GM15510 (cell line): ENCODE results near the gene FAM25G.

Experiments used
- POLR2A ChIP-seq: IDR thresholded peaks from 3 replicates; pipeline ENCODE4 v1.6.1; 2011; ENCODE audit warnings: borderline replicate concordance; ENCODE audit not compliant: insufficient read length; ENCODE audit errors: extremely low read depth

The FAM25G gene

DNA sequence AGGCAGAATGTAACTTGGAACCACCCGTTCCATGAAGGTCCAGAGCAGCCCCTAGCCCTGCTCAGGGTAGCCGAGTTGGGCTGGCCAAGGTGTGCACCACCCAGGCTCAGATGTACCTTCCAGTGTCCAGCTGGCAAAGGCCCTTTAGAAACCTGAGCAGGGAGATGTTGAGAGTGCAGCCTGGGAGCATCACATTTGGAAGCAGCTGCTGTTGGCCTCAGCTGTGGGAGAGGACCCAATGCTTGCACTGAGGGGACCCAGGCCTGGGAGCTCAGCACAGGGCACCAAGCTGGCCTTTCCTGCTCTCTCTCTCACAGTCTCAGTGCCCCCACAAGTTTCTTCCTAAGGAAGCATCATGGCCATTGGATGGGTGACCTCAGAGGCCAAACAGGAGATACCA is 41.1 kb downstream of the FAM25G start:
- TF ChIP-seq POLR2A: no peak

DNA sequence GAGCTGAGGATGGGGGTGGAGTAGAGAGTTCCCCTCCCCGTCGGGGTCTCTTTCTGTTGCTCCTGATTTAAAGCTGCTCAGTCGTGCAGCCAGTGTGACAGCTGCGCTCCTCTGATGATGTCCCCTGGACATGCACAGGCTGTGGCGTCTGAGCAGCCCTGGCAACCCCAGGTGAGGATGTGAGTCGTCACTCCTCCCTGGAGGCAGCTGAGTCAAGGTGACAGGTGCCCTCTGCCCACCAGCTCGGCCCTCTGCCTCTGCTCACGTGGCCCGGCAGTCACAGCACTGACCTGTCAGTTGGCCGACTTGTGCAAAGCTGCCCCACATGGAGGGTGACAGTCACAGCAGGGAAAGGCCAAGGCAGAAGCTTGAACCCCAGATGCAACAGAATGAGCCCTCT is 41.5 kb downstream of the FAM25G start:
- no peak for TF ChIP-seq POLR2A

DNA sequence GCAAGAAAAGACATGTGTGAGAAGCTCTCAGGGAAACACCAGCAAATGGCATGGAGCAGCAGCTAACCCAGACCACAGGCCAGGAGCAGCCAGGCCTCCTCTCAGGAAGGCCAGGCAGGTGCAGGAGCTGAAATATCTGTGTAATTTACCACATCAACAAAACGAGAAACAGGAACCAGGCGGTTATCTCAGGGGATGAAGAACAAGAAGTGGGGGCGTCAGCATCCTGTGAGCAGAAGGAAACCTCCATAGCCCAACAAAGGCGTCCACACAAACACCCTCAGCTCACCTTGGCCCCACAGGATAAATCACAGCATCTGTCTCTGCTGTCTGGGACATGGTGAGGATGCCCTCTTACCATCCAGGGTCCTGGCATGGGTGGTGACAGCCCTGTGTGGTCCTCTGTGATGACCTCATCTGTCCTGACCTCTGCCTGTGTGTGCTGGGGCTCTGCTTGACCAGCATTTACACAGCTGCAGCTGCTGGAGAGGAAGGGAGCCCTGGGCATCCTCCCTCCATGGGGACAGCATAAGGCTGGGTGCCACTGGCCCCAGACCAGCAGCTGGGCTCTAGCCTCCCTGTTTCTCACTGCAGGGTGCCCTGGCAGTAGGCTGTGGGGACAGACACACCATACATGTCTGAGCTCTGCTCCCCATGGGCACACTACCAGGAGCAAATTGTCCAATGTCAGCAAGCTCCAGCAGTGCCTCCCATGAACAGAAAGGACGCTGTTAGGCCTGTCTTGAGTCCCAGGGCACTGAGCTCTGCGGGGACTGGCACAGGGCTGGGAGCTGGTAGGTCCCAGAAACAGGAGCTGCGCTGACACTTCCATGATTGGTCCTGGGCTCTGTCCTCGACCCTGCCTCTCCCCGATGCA is 42.2 kb downstream of the FAM25G start:
- no peak for TF ChIP-seq POLR2A

DNA sequence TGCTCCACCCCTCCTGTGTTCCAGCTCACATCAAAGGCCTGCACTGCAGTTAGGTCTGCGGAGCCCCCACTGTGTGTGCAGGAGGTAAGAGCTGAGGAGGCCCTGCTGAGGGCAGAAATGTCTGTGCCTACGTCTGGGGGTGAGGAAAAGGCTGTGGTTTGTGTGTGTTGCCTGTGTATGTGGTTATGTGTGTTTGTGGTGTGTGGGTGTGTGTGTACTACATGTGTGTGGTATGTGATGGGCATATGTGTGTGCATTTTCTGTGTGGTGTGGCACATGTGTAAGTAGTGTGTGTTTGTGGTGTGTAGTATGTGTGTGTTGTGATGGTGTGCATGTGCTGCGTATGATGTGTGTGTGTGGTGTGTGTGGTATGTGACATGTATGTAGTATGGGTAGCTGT is 43.8 kb downstream of the FAM25G start:
- no peak for TF ChIP-seq POLR2A

GRCh38 chr10:47447209-47447608 is 44.3 kb downstream of the FAM25G start:
- no peak for TF ChIP-seq POLR2A

DNA sequence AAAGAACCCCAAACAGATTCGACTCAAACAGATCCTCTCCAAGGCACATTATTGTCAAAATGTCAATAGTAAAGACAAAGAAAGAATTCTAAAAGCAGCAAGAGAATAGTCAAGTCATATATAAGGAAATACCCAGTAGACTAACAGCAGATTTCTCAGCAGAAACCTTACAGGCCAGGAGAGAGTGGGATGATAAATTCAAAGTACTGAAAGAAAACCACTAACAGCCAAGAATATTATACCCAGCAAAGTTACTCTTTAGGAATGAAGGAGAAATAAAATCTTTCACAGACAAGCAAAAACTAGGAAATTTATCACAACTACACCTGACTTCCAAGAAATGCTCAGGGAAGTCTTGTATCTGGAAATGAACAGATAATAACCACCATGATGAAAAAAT is 45.8 kb downstream of the FAM25G start:
- no peak for TF ChIP-seq POLR2A

- TF ChIP-seq POLR2A: no peak
These were observed 47.5 kb downstream of the FAM25G start for GRCh38 chr10:47444047-47444446.

DNA sequence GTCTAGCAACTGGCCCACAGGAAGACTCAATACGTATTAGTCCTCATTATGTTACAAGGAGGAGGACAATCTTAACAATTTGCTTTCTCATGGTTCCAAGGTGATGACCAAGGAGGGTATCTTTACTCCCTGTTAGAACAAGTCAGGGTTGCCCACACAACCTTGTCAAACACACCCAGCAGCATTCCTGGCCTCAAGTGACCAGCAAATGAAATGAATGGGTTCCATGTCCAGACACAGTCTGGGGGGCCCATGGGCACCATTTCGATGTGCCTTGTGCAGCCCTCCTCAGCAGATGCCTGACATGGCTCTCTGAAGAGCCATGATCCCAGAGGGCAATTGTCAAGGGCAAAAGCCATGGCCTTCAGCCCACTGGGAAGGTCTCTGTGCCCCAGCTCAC is 48.4 kb downstream of the FAM25G start:
- no peak for TF ChIP-seq POLR2A

DNA sequence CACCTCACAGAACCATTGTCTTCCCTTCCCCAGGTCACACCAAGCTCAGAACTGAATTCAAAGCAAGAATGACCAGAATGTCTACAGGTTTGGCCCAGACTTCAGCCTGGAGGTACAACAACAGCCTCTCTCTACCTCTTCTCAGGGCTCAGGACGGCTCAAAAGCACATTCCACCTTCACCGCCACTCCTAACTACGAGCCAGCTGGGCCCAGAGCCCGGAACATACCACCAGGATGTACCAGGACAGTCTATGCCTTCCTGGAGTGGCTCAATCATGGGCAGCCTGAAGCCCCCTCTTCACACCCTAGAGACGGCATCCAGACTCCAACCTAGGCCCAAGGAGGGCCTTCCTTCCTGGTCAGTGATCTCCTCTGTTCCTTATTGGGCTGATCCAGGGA is 49.1 kb downstream of the FAM25G start:
- TF ChIP-seq POLR2A: no peak

GRCh38 chr10:47441938-47442337 is 49.6 kb downstream of the FAM25G start:
- TF ChIP-seq POLR2A: no peak

DNA sequence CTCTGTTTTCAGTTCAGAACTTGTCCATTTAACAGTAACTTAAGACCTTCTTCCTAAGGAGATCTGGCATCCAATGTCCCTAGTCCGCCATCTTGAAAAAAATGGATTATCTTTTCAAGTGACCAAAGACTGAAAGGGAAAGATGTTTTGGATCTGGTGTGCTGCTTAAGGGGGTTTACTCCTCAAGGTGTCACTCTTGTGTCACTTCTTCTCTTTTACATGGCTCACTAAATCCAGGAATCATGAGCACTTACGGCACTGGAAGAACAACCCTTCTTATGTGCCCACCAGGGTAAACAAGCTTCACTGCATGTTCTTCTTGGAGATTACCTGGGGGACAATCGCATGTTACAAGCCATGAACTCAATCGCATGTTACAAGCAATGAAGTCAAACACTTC is 51.3 kb downstream of the FAM25G start:
- TF ChIP-seq POLR2A: no peak

GRCh38 chr10:47438857-47439474 is 52.5 kb downstream of the FAM25G start:
- TF ChIP-seq POLR2A: no peak
